Astrocyte (in vitro differentiated cells and primary cell): ENCODE results near the gene DXO.

Experiments used
- CTCF ChIP-seq: IDR thresholded peaks from 2 replicates; pipeline ENCODE4 v1.5.1; 2011; ENCODE audit warnings: low read depth, mild to moderate bottlenecking, inconsistent platforms, low read length, moderate library complexity; ENCODE audit not compliant: insufficient read depth
- EZH2 ChIP-seq: IDR thresholded peaks from 2 replicates; pipeline ENCODE4 v1.6.1; 2012; ENCODE audit warnings: mild to moderate bottlenecking, low read length, inconsistent platforms; ENCODE audit not compliant: insufficient read depth

DNA sequence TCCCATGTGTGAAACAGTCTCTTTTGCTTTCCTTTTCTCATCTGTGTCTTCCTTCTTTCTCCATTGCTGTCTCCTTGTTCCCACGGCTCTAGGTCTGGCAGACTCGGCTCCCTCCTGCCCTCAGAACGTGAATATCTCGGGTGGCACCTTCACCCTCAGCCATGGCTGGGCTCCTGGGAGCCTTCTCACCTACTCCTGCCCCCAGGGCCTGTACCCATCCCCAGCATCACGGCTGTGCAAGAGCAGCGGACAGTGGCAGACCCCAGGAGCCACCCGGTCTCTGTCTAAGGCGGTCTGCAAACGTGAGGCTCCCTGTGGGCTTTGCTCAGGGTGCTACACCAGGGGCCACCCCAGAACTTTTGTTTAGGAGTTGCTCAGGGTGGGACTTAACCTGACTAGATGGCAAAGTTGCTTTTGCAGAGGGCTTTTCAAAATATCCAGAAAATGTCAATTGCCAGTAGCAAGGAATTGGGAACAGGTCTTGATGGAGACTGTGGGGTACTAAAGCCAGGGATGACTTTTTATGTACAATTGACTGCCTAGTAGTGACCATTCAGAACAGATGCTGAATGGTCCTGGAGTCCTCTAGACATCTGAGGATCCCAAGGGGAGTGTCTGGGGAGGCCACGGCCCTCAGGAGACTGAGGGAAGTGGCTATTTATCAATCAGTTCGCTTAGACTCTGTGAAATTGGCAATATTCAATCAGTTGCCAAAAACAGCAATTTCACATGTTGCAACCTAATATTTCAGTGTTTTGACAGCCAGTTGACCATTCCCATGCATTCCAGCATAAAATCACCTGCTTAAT is 43.9 kb downstream of the DXO start:
- TF ChIP-seq CTCF (no peak), EZH2 (no peak)
